ENCODE data around the gene MEX3D.

GRCh38 chr19:1518471-1518870 lies 49.7 kb downstream of the MEX3D start:
- no peak for TF ChIP-seq POLR2A (IDR thresholded peaks at IDR 0.05; ENCODE audit: low read length)
- TF ChIP-seq NPAS2 (CRISPR knock-in tag; IDR thresholded peaks at IDR 0.05; ENCODE audit: borderline replicate concordance) = no peak
- TF ChIP-seq HDAC2 (IDR thresholded peaks at IDR 0.05) = no peak
- TF ChIP-seq CTCF (IDR thresholded peaks at IDR 0.05) = no peak
- no peak for TF ChIP-seq TFCP2L1 (CRISPR knock-in tag; IDR thresholded peaks at IDR 0.05)
- TF ChIP-seq RAD21 (conservative IDR thresholded peaks at IDR 0.05 in 1 of 2, IDR thresholded peaks at IDR 0.05 in 1 of 2) = no peak
- no peak for TF ChIP-seq CBX2 (IDR thresholded peaks at IDR 0.05; ENCODE audit: borderline replicate concordance, low read depth)
- TF ChIP-seq, protein P1, sequence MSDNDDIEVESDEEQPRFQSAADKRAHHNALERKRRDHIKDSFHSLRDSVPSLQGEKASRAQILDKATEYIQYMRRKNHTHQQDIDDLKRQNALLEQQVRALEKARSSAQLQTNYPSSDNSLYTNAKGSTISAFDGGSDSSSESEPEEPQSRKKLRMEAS (IDR thresholded peaks at IDR 0.05) = no peak
- no peak for TF ChIP-seq EHF (CRISPR knock-in tag; IDR thresholded peaks at IDR 0.05)
- TF ChIP-seq CBX8 (IDR thresholded peaks at IDR 0.05) = no peak
- TF ChIP-seq EP300 (IDR thresholded peaks at IDR 0.05) = no peak
- no peak for TF ChIP-seq HES2 (IDR thresholded peaks at IDR 0.05)
- no peak for TF ChIP-seq PHF8 (IDR thresholded peaks at IDR 0.05; ENCODE audit: borderline replicate concordance, low read depth)

All from A549 (cell line).